GM18498 (cell line): ENCODE data around the gene PTCSC3.

Experiments
- ATAC-seq: cut with Tn5 transposase; IDR thresholded peaks from one replicate; pipeline ENCODE4 v1.9.1; 2021; ENCODE audit warnings: mild to moderate bottlenecking, moderate library complexity; ENCODE audit not compliant: unreplicated experiment

The PTCSC3 gene

GRCh38 chr14:36176524-36176923 is at the start of gene PTCSC3:
TSS of gene PTCSC3 (minus strand) at chr14:36176722.
- no peak for ATAC-seq

- ATAC-seq, result no peak
Measured at GRCh38 chr14:36226164-36226563, 49.6 kb upstream of the PTCSC3 start.

- ATAC-seq, result no peak
Measured at GRCh38 chr14:36224176-36224575, 47.7 kb upstream of the PTCSC3 start.

GRCh38 chr14:36223558-36223957 is 47.0 kb upstream of the PTCSC3 start:
- no peak for ATAC-seq

GRCh38 chr14:36222952-36223468 is 46.5 kb upstream of the PTCSC3 start:
- ATAC-seq, result no peak

GRCh38 chr14:36222337-36222736 is 45.8 kb upstream of the PTCSC3 start:
- no peak for ATAC-seq

GRCh38 chr14:36221112-36221511 is 44.6 kb upstream of the PTCSC3 start:
- ATAC-seq, result no peak

GRCh38 chr14:36217732-36218131 is 41.2 kb upstream of the PTCSC3 start:
- no peak for ATAC-seq

GRCh38 chr14:36217027-36217426 is 40.5 kb upstream of the PTCSC3 start:
- ATAC-seq, result no peak

- ATAC-seq, result no peak
Measured at GRCh38 chr14:36215217-36215598, 38.7 kb upstream of the PTCSC3 start.

GRCh38 chr14:36214476-36215216 is 38.1 kb upstream of the PTCSC3 start:
- ATAC-seq, result no peak

GRCh38 chr14:36212987-36213386 is 36.5 kb upstream of the PTCSC3 start:
- ATAC-seq, result no peak

GRCh38 chr14:36212577-36212976 is 36.1 kb upstream of the PTCSC3 start:
- ATAC-seq, result no peak

GRCh38 chr14:36208690-36209278 is 32.3 kb upstream of the PTCSC3 start:
- no peak for ATAC-seq

- ATAC-seq, result no peak
Measured at GRCh38 chr14:36207500-36207899, 31.0 kb upstream of the PTCSC3 start.

- ATAC-seq, result no peak
Measured at GRCh38 chr14:36204461-36205073, 28.0 kb upstream of the PTCSC3 start.

- ATAC-seq, result no peak
Measured at GRCh38 chr14:36198378-36198777, 21.9 kb upstream of the PTCSC3 start.

GRCh38 chr14:36194663-36195062 is 18.1 kb upstream of the PTCSC3 start:
- no peak for ATAC-seq

- ATAC-seq, result no peak
Measured at GRCh38 chr14:36192530-36192929, 16.0 kb upstream of the PTCSC3 start.

- no peak for ATAC-seq
Measured at GRCh38 chr14:36183402-36183801, 6.9 kb upstream of the PTCSC3 start.

- no peak for ATAC-seq
Measured at GRCh38 chr14:36181417-36181816, 4.9 kb upstream of the PTCSC3 start.

- ATAC-seq, result no peak
Measured at GRCh38 chr14:36177489-36177888, 967 bp upstream of the PTCSC3 start.
